Breast epithelium (tissue), 4 donors: ENCODE data around the gene BNIP3. TPM values are rescaled to one million over a fixed set of nuclear protein-coding genes. Genes with fewer than 3 reads are reported as not detected.
A peak's percentile ranks its signal among the peaks of the same experiment; 100 is the strongest.

ENCODE experiments used
- DNase-seq, 2 donors: peaks; one replicate each; pipeline ENCODE4 v3.0.0-alpha.2; 2019; ENCODE audit warnings: low spot score in 2 of 2
- H3K27ac ChIP-seq, 2 donors: fragments of 200-600 bp; sonication (generic) in 1 of 2; one replicate each; pipeline ENCODE4 v1.5.1; 2016 to 2019; ENCODE audit warnings: mild to moderate bottlenecking in 1 of 2
- H3K27me3 ChIP-seq, 2 donors: fragments of 200-600 bp; sonication (generic) in 1 of 2; one replicate each; pipeline versions ENCODE4 v1.5.1 to v1.6.0; 2017 to 2019; ENCODE audit warnings: control low read depth in 1 of 2, mild to moderate bottlenecking in 1 of 2
- H3K36me3 ChIP-seq: fragments of 200-600 bp; one replicate; pipeline ENCODE4 v1.5.1; 2019
- H3K4me1 ChIP-seq, 2 donors: fragments of 200-600 bp; sonication (generic); one replicate each; pipeline ENCODE4 v1.5.1; 2016 to 2019; ENCODE audit warnings: control low read depth in 1 of 2
- H3K4me3 ChIP-seq, 3 donors: fragments of 200-600 bp; sonication (generic); 1 replicate in 2 of 3; 2 replicates in 1 of 3; pipeline ENCODE4 v1.5.1; 2016 to 2019; ENCODE audit warnings: mild to moderate bottlenecking in 3 of 3, moderate library complexity in 2 of 3
- H3K9me3 ChIP-seq, 2 donors: fragments of 200-600 bp; sonication (generic) in 1 of 2; one replicate each; pipeline ENCODE4 v1.5.1; 2016 to 2019; ENCODE audit warnings: control low read depth in 1 of 2
- POLR2A ChIP-seq: fragments of 450-650 bp; IDR thresholded peaks from one replicate; pipeline ENCODE4 v1.6.1; 2016; ENCODE audit warnings: antibody characterized with exemption, mild to moderate bottlenecking, moderate library complexity
- POLR2AphosphoS5 ChIP-seq, 3 donors: sonication (generic); formaldehyde crosslinking; IDR thresholded peaks; one replicate each; pipeline ENCODE4 v1.6.1; 2017; ENCODE audit warnings: antibody characterized with exemption in 3 of 3
- intact Hi-C: fragments of 100-400 bp; cut with DNase I; formaldehyde crosslinking; loops from one replicate; pipeline ENCODE4 v1.15.1; 2023; ENCODE audit warnings: low total_unique reads
- total RNA-seq, 3 donors: library from RNA; depleted of rRNA; stranded (reverse); fragments of >200 nt; gene quantifications; one replicate each; pipeline ENCODE4 v1.1.0, GENCODE V29; 2016
- TF ChIP-seq, protein P1 (sequence below), 3 donors: fragments of 450-650 bp; IDR thresholded peaks; one replicate each; pipeline ENCODE4 v1.5.1; 2016 to 2017; ENCODE audit warnings: antibody characterized with exemption in 3 of 3, mild to moderate bottlenecking in 3 of 3, moderate library complexity in 3 of 3

BNIP3 gene
- total RNA-seq, 3 donors from 2014 or later, result 81.9 to 235 (median 107) TPM

DNA sequence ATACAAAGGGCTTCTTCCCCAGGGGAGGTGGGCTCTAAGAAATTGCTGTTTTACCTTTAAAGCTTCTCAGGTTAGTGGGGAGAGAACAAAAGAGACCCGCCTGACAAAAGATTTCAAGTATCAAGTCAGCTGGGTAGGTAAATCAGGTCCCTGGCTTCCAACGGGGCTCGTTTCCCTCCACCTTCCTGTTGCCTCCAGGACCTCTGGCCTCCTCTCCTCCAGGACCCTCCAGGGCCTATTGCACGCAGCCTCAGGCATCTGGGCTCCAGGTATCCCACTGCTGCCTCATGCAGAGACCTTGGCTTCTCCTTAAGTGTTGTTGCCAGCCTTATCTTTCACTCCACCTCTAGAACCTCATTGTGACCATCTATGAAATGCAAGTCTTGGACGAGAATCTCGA, 2.9 kb downstream of the BNIP3 start:
- Histone ChIP-seq H3K9me3 (no peaks in the 10 kb centered on the region), H3K27ac (no peak overlapping the region), H3K27me3 (no peaks in the 10 kb centered on the region), H3K36me3 (no peaks in the 10 kb centered on the region), H3K4me1 (peaks cover 0 to 5% of the 10 kb centered on the region in 2 donors), H3K4me3 (peak overlapping the region in 1 of 3 donors; percentile 97)
- TF ChIP-seq, protein P1, sequence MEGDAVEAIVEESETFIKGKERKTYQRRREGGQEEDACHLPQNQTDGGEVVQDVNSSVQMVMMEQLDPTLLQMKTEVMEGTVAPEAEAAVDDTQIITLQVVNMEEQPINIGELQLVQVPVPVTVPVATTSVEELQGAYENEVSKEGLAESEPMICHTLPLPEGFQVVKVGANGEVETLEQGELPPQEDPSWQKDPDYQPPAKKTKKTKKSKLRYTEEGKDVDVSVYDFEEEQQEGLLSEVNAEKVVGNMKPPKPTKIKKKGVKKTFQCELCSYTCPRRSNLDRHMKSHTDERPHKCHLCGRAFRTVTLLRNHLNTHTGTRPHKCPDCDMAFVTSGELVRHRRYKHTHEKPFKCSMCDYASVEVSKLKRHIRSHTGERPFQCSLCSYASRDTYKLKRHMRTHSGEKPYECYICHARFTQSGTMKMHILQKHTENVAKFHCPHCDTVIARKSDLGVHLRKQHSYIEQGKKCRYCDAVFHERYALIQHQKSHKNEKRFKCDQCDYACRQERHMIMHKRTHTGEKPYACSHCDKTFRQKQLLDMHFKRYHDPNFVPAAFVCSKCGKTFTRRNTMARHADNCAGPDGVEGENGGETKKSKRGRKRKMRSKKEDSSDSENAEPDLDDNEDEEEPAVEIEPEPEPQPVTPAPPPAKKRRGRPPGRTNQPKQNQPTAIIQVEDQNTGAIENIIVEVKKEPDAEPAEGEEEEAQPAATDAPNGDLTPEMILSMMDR (IDR thresholded peaks at IDR 0.05), result no peak
- TF ChIP-seq POLR2AphosphoS5 (IDR thresholded peaks at IDR 0.05), result no peak
- TF ChIP-seq POLR2A, result no peak
- intact Hi-C loops, result no loop called here
- DNase-seq, result peak in 1 of 2 donors; percentile 43

DNA sequence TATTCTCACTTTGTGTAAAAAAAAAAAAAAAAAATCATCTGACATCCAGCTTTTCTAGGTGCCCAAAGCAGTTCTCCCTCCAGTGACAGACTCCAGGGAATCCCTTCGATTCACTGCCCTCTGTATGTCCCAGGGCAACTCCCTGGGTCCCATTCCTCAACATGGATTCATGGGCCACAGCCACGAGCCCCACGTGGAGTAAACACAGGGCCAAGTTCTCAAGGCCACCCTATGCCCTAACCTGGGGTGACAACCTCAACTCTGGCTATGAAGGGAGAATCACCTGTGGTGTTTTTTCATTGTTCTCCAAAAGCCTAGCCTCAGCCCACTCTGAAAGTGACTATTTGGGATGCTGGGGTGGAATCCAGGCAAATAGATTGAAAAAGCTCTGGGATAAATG, 3.4 kb downstream of the BNIP3 start:
- no peaks in the 10 kb centered on the region for H3K9me3 ChIP-seq
- H3K4me3 ChIP-seq, result no peak overlapping the region
- intact Hi-C loops, result no loop called here
- TF ChIP-seq, protein P1 (IDR thresholded peaks at IDR 0.05), result no peak
- TF ChIP-seq POLR2A (no peak), POLR2AphosphoS5 (IDR thresholded peaks at IDR 0.05) (no peak)
- peaks cover 0 to 5% of the 10 kb centered on the region in 2 donors for H3K4me1 ChIP-seq
- H3K27me3 ChIP-seq, result no peaks in the 10 kb centered on the region
- peak in 1 of 2 donors; percentile 10 for DNase-seq
- H3K27ac ChIP-seq, result no peak overlapping the region
- no peaks in the 10 kb centered on the region for H3K36me3 ChIP-seq

DNA sequence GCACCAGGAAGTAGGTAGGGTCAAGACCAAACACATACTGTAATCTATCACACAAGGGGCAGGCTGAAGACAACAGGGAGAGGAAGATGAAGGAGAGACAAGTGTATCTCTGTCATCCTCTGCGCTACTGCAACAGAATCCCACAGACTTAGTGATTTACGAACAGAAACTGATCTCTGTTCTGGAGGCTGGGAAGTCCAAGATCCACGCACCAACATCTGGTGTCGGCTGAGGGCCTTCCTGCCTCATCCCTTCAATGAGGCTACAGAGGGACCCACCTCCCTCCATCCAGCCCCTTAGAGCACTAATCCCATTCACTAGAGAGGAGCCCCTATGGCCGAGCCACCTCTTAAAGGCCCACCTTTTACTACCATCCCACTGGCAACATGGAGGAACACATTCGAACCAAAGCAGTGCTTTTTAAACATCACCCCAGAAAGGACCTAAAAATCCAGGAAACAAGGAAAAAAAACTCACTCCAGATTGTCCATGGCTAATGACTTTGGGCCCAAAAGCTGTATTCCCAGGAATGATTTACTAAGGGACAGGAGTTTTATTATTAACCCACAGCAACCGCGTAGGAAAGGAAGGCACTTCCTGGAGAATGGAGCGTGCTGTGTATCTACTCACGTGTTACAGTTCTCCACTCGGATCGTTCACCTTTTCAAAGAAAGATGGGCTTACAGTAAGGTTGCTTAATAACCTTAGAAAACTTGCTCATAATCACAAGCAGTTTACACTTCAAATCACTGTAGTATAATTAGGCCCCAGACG, 4.2 kb downstream of the BNIP3 start:
- intact Hi-C loops, result no loop called here
- Histone ChIP-seq H3K27me3 (no peaks in the 10 kb centered on the region), H3K9me3 (no peaks in the 10 kb centered on the region), H3K36me3 (no peaks in the 10 kb centered on the region), H3K27ac (no peak overlapping the region), H3K4me3 (no peak overlapping the region), H3K4me1 (peaks cover 0 to 5% of the 10 kb centered on the region in 2 donors)
- peak in 1 of 2 donors; percentile 39 for DNase-seq
- TF ChIP-seq POLR2A, result no peak
- TF ChIP-seq POLR2AphosphoS5 (IDR thresholded peaks at IDR 0.05), result no peak
- TF ChIP-seq, protein P1 (IDR thresholded peaks at IDR 0.05), result no peak

DNA sequence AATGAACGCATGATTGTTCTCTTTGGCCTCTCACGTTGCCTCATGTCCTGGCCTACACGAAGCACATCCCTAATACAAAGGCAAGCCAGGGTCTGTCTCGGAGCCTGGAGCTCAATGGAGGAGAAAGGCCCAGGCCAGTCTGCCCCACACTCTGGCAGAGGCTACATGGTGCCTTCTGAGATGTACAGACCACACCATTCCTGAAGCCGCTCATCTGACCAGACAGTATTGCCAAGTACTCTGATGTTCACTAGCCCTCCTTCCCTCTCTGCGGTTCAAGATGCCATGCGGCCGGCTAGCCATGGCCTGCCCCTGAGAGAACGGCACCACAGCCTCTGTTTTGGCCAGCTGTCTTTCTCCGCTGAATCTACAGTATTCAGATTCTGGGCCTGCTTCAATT, 5.9 kb downstream of the BNIP3 start:
- peak in 1 of 2 donors; percentile 40 for DNase-seq
- no peak overlapping the region for H3K27ac ChIP-seq
- H3K4me1 ChIP-seq, result peaks cover 0 to 5% of the 10 kb centered on the region in 2 donors
- TF ChIP-seq POLR2AphosphoS5 (IDR thresholded peaks at IDR 0.05) (no peak), POLR2A (no peak)
- TF ChIP-seq, protein P1 (IDR thresholded peaks at IDR 0.05), result no peak
- no peaks in the 10 kb centered on the region for H3K27me3 ChIP-seq
- no peaks in the 10 kb centered on the region for H3K9me3 ChIP-seq
- peaks cover 8% of the 10 kb centered on the region for H3K36me3 ChIP-seq
- intact Hi-C loops, result no loop called here
- no peak overlapping the region for H3K4me3 ChIP-seq

DNA sequence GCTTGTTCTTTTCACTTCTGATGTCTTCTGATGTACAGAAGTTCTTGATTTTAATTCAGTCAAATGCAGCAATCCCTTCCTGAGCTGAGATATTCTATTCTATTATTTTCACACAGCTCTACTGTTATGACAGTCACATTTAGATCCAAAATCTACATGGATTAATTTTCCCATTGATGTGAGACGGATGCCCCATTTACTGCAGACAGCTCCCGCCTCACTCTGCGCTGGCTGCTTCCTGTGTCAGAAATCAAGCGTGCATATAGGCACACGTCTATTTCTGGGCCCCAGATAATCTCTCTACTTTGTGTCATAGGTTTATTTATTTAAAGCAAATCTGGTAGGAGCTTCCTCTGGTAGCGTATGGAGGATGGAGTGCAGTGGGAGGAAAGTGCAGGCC, 6.7 kb downstream of the BNIP3 start:
- no peaks in the 10 kb centered on the region for H3K9me3 ChIP-seq
- peak in 1 of 2 donors; percentile 12 for DNase-seq
- intact Hi-C loops, result no loop called here
- TF ChIP-seq POLR2A (no peak), POLR2AphosphoS5 (IDR thresholded peaks at IDR 0.05) (no peak)
- TF ChIP-seq, protein P1 (IDR thresholded peaks at IDR 0.05), result no peak
- H3K27ac ChIP-seq, result no peak overlapping the region
- H3K4me1 ChIP-seq, result peaks cover 0 to 3% of the 10 kb centered on the region in 2 donors
- H3K27me3 ChIP-seq, result no peaks in the 10 kb centered on the region
- H3K4me3 ChIP-seq, result no peak overlapping the region
- peaks cover 8% of the 10 kb centered on the region for H3K36me3 ChIP-seq
